Hematopoietic multipotent progenitor cell (in vitro differentiated cells): Measurements from ENCODE around the gene SPTBN2. TPM values are rescaled to one million over a fixed set of nuclear protein-coding genes. Genes with fewer than 3 reads are reported as not detected.
"Not testable (repeated sequence)": the region's sequence is repeated elsewhere in the genome, so short reads cannot be mapped to it uniquely, and the experiment has no call there.

ENCODE experiments used
- DNase-seq, 3 donors: peaks; one replicate each; pipeline ENCODE4 v3.0.0-alpha.2; 2011 to 2015; ENCODE audit warnings: low read depth in 2 of 3, low spot score in 2 of 3
- total RNA-seq: library from RNA; depleted of rRNA; stranded (reverse); fragments of >200 nt; gene quantifications from one replicate; pipeline ENCODE4 v1.2.3, GENCODE V29; 2012

SPTBN2 gene
- total RNA-seq, 1 donor: 26.1 TPM

DNA sequence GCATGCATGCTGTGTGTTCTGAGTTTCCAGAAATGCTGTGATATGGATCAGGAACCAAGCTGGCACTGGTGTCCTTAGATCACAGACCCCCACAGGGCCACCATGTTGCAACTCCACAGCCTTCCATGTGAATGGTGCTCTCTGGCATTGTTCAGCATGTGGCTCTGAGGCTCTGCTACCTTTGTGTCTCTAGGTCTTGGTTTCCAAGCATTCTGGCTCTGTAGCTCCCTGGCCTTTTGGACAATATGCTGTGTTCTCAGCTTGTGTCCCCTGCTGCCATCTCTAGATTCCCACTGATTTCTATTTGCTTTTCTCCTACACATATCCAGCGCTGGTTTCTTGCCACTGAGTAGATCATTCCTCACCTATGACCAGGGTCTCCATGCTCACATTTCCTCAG lies 3.9 kb downstream of the SPTBN2 start:
- no peak for DNase-seq

DNA sequence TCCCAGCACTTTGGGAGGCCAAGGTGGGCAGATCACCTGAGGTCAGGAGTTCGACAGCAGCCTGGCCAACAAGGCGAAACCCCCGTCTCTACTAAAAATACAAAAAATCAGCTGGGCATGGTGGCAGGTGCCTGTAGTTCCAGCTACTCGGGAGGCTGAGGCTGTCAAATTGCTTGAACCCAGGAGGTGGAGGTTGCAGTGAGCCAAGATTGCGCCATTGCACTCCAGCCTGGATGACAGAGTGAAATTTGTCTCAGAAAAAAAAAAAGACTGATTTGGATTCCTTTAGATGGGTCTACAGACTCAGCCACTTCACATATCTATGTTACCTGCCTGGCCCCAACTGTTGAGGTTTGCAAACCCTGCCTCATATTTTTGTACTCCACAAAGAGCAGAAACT lies 4.8 kb downstream of the SPTBN2 start:
- not testable (repeated sequence) for DNase-seq

DNA sequence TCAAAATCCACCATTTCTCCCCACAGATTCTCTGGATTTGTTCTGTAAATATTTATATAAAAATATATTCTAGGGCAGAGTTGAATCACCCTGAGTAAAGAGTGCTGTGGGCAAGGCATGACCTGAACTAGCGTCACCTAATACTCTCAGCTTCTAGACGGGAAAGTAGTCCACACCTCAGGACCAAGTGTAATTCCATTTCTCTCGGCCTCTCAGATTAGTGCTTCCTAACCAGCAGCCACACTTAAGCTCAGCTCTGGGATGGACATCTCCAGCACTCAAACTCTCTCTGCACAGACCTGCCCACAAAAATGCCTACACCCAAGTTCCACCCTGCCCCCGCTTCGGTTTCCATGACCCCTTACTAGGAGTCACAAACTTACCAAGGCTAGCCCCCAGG lies 5.3 kb downstream of the SPTBN2 start:
- DNase-seq: no peak

DNA sequence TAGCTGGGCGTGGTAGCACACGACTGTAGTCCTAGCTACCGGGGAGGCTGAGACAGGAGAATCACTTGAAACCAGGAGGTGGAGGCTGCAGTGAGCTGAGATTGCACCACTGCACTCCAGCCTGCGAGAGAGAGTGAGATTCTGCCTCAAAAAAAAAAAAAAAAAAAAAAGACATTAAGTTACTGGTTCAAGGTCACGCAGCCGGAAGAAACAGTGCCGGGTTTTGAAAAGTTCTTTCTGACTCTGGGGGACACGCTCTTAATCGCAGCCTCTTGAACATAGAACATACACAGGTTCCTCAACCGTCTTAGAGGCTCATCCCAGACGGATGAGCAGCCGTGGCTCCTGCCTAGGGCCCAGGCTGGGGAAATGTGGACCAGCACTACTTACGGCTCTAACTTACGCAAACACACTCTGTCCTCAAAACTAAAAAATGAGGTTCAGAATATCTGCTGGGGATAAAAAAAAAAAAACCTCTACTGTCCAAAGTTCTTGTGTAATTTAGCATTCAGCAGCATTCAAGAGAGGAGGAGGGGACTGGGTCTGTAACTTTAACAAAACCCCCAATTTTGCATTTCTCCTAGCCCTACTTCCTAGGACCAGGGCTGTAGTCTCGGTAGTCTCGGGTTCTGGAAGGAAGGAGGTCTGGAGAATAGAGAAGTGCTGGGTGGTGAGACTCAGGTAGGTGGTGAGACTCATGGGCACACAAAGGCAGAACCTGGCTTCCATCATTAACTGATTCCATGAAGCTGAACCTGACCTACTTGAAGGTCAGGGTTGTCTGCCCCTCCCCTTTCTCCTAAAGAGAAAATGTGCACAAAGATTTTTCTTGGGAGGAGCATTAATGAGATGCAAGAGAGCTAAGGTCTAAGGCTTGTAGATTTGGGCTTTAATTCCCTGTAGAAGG lies 6.0 kb downstream of the SPTBN2 start:
- DNase-seq: no peak

DNA sequence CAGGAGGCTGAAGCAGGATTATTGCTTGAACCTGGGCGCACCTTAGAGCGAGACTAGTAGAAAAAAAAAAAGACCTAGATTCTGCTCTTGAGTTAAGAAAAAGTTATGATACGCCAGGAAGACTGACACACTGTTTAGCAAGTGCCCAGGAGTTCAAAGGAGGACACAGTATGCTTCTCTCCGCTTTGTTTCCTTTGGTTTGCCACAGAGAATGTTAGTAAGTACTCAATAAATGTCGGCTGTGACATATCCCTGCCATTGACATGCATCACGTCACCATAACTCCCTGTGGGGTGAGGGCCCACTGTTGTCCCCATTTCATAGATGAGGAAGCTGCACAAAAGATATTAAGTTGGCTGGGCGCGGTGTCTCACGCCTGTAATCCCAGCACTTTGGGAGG lies 7.1 kb downstream of the SPTBN2 start:
- no peak for DNase-seq

DNA sequence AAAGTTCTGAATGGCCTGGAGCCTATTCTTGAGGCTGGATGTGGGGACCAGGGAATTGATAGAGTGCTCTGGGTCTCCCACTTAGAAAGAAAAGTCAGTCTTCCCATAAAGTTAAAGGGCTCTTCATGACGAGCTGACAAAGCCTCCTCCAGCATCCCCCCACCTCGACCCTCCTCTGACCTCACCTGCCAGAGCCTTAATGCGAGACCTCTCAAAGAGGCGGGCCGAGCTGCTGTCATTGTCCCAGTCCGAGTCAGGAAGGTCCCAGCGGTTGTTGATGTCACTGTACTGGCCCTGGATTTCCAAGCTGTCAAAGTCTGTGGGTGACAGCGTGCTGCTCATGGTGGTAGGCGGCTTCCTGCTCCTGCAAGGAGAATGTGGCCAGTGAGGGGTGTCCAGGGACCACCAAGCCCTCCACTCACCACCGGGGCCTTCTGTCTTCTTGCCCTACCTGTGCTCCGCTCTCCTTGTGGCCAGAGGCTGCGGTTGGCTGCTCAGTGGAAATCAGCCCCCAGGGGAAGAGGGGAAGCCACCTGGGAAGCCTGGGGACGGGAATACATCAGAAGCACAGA lies 8.0 kb downstream of the SPTBN2 start:
- no peak for DNase-seq

DNA sequence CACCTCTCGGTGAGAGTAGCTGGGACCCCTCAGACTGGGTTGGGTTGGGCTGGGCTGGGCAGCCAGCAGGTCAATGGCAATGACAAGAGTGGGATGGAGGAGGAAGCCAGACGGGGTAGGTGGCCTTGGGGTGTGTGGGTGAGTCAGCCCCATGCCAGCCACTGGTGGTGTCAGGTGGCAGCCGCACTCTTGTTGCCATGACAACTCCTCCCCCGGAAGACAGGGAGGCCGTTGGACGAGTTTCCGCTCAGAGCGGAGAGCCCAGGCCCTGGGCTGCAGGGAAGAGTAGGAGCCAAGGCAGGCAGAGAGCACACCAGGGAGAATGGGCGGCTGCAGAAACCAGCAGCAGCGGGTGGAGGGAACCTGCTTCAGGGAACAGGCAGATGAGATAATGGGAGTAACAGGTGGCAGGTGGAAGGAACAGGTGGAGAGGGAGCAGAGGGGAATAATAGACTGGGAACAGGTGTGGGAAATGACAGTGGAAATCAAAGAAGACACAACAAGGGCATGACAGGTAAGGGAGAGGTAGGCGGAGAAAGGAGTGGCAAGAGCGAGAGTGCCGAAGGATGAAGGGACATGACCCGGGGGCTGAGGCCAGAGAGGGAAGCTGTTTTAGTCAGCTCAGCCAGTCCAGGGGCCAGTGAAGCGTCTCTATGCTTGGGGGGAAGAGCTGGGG lies 8.7 kb downstream of the SPTBN2 start:
- DNase-seq: peak in 2 of 3 donors; percentile 65 to 72

DNA sequence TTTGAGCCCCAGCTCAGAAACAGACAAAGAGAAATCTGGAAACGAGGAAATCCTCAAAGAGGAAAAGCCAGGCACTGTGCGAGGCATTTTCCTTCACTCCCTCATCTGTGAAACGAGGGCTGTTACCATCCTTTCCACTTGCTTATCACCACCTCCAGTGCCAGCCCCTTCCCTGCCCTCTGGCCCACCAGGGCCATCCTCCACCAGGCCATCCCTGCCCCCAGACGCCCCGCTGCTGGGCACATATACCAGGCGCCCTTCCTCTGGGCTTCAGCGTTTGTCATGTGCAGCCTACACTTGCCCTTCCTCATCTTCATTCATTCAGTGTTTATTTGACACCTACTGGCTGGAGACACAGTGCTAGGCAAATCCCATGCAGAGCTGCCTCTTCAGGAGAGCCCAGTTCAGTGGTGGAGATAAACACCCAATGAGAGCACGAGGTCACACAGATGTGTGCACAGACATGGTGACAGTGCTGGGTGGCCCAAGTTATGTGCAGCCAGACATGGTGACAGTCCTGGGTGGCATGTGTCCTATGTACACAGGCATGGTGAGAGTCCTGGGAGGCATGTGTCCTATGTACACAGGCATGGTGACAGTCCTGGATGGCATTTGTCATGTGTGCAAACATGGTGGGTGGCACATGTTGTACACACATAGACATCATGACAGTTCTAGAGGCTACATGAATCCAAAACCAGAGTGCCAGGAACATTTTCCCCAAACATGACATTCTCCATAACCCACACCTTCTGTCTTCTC lies 9.7 kb downstream of the SPTBN2 start:
- no peak for DNase-seq

DNA sequence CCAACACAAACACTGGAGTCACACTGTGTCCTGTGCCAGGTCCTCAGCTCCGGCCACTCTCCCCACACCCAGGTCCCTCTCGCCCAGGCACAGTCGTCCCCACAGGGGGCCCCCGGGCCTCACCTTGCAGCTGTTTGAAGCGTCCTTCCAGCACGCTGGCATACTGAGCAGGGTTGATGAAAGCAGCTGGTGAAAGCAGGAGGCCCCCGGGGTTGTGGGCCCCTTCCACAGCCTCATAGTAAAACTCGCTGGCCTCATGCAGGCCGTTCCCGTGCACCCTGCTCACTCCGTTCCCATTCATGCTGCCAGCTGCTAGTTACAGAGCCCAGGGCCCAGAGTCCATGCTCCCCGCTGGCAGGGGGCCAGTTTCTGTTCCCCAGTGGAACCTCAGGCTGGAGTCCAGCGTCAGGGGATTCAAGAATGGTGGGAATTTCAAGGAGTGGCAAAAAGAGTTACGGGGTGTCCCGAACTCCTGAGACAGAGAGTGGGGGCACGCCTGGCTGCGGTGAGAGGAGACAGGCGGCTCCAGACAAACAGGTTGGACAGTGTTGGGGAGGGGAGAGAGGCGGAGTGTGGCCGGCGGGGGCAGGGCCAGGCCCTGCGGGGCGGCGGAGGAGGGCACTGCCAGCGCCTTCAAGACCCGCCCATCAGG lies 10.6 kb downstream of the SPTBN2 start:
- DNase-seq: no peak

DNA sequence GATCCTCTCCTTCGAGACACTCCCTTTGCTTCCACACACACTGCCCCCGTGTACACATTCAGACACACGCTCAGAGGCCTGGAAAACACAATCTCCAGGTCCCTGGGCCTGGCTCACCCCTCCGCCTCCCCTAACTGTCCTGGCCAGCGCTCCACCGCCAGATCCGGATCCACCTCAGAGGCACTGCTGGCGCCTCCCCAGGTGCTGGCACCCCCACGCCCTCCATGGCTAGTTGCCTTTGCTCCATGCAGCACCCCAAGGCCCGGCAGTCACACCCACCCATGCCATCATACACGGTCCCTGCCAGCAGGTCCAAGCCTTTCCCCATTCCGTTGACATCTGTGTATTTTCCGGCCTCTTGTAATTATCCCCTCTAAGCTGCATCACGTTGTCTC lies 11.1 kb downstream of the SPTBN2 start:
- no peak for DNase-seq

DNA sequence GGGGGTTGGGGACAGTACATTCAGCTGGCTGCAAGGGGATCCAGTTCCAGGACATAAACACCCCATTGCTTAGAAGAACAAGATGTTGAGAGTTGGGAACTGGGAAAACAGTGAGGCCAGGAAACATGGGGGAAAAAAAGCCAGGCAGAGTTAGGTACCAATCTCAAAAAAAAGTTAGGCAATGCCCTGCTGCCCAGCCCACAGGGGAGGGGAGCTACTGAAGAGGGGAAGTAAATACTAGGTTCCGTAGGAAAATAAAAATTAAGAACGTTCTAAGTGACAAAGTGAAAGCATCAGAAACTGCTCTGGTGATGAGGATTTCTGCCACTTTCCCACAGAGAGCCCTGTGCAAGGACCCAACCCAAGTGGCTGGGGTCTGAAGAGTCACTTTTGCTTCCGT lies 12.0 kb downstream of the SPTBN2 start:
- DNase-seq: peak in 1 of 3 donors; percentile 33

DNA sequence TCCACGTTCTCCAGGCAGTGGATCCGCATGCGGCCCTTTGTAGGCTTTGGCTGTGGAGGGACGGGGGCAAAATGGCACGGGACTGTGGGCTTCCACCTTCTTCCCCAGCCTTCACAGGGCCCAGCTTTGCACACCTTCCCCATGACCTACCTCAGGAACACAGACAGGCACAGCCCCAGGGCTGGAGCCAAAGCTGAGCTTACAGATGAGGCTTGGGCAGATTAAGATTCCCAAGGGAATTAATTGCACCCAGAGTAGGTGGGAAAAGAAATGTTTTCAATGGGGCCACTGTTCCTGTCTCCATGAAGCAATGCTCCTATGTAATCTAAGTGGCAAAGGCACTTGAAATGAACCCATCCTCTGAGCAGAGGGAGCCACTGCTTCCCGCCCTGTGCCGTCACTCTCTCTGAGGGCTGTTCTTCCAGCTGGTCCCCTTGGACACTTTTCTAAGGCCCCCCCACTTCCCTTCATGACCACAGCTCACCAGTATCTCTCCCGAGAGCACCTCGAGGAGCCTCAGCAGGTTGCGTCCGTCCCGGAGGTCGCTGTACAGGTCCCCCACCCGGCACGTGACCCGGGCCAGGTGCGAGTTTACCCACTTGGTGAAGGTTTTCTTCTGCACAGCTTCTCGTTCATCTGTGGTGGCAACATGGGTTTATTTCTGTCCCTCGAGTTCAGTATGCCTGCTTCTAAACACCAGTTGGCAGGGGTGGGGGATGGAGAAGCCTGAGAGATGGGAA lies 13.5 kb downstream of the SPTBN2 start:
- no peak for DNase-seq

DNA sequence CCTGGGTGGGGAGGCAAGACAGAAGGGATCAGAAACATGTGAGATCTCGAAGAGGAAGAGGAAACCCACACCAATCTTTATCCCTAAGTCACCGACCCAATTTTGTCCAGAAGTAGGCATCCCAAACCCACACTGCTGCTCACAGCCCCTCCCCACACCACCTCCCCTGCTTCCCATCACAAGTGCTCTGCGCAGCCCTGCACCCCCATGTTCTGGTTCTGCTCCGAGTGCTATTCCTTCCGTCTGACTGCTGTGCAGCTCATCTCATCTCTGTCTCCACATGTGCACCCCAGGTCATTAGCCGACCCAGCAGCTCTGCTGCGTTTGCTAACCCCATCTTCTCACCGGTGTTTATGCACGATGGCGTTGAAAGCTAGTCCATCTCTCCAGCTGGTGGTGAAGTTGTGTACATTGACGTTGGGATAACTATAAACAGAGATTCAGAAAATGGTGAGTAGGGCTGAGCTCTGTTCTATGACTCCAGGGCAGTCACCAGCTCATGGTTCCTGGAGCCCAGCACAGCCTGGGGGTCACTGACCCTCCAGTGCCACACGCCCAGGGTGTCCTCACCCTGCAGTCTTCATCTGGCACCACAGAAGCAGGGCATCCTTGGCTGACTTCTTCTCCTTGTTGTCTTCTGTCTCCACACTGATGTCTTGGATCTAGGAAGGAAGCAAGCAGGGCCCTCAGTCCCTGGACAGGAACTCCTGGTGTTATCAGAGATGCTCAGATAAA lies 15.1 kb downstream of the SPTBN2 start:
- no peak for DNase-seq

DNA sequence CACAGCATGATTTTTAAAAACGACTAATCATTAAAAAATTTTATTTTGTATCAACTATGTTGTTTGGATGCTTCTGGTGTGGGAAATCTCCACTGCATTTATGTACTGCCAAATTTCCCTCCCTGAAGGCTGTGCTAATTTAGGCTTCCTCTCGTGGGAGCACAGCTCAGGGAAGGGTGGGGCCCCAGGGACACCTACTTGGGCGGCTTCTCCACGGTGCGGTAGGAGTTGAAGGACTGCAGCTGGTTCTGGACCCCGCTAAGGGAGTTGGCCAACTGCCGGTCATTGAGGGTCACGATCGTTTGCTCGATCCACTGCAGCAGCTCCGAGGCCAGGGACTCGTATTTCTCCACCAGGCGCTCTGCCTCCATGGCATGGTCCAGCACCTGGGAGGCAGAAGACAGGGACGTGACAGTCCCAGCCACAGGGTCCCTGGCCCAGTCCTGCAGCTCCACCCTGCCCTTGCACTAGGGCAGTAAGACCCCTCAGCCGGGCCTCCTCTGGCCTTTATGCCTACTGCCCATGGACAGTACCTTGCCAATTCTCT lies 18.6 kb downstream of the SPTBN2 start:
- no peak for DNase-seq

DNA sequence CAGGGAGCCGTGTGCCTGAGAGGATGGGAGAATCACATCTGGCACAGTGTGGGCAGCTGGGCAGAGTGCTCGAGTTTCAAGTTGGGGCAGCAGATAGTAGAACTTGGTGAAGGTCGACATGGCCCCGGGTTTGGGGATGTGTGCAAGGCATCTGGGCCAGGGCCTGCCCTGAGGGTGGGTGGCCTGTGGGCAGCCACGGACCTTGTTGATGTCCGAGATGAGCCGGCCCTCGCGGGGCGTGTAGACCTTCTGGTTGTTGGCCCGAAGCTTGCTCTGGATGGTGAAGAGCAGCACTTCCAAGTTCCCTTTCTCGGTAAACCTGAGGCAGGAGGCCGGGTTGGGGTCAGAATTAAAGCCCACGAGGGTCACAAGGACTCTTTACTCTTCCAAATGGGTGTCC lies 20.3 kb downstream of the SPTBN2 start:
- no peak for DNase-seq

DNA sequence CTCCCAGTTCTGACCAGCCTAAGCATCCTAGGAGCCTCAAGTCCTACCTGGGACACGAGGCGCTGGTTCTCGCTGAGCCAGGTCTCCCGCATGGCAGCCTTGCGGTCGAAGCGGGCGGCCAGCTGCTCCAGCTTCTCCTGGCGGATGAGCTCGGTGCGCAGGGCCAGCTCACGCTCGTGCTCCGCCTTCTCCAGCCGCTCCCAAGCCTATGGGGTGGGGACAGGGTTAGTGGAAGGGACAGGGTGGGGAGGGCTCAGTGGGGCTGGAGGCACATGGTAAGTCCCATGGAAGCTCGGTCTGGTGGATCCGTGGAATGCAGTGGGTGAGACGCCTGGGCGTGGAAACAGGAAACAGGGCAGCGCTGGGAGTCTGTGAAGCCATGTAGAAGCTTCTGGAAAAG lies 20.9 kb downstream of the SPTBN2 start:
- DNase-seq: no peak

DNA sequence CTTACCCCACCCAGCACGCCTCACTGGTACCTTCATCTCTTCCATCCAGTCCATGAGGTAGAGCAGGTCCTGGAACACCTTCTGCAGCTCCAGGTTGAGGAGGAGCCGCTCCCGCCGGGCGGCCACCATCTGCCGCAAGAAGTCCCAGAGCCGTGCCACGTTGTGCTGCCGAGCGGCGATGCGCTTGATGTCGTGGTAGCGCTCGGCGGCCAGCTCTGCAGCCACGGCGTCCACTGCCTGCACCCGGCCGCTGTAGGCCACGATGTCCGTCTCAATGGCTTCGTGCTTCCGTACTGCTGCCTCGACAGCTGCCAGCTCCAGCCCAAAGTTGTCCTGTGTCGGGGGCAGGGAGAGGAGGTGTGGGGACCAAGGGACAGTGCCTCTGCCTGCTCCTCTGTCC lies 21.5 kb downstream of the SPTBN2 start:
- DNase-seq: no peak

DNA sequence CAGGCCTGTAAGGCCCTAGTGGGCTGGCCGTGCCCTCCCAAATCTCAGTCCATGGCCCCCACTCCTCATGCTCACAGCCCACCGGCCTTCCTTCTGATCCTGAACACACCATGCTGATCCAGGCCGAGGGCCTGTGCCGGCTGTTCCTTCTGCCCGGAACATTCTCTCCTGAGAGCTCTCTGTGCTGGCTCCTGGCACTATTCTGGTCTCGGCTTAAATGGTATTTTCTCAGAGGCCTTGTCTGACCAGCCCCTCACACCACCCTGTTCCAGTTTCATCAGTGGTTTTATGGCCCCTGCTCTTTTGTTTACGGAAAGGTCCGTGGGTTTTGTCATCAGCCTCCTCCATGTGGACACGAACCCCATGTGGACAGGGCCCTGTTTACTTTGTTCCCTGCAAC lies 22.0 kb downstream of the SPTBN2 start:
- no peak for DNase-seq
